Stimulated activated CD4-positive, alpha-beta T cell treated with anti-CD3 and anti-CD28 coated beads, Interleukin-12 subunit alpha, Interleukin-12 subunit beta, amount 100 ng/mL, for 24 hours (primary cell): ENCODE measurements around the gene NUF2.

Experiments
- DNase-seq, 2 experiments: peaks; one replicate each; pipeline ENCODE4 v3.0.0-alpha.2; 2020; ENCODE audit warnings: low read depth in 2 of 2

Gene NUF2

GRCh38 chr1:163401211-163401610, 79.5 kb downstream of the NUF2 start:
- DNase-seq, result no peak
